ENCODE data around the gene PRDM16.

The PRDM16 gene

DNA sequence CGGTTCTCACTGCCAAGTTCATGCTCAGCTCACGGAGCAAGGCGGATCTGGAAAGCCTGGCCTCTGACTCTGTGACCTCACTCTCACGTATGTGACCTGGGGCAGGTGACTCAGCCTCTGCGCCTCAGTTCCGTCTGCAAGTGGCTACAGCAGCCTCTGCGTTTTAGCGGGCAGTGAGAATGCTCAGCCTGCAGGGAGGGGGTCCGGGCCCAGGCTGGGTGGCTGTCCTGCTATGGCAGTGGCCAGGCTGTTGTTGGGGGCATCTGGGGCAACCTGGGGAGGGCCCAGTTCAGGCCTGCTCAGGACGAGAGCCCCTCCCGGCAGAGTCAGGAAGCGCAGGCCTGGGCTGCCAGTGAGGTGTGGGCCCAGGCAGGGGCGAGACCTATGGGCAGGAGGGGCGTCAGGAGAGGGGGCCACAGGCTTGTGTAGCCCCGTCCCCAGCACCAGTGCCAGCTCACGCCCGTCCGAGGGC is 413.4 kb downstream of the PRDM16 start:
- Histone ChIP-seq H3K4me1 (ENCODE audit: low read length) (no peaks in the 10 kb centered on the region), H3K4me3 (ENCODE audit: low read length) (no peak overlapping the region), H2AFZ (ENCODE audit: low read length) (no peak overlapping the region), H3K79me2 (ENCODE audit: low read length) (no peaks in the 10 kb centered on the region), H3K9ac (ENCODE audit: low read length) (no peak overlapping the region), H3F3A (ENCODE audit: insufficient read depth, low read length) (no peaks in the 10 kb centered on the region), H4K20me1 (ENCODE audit: insufficient read depth, low read length) (no peaks in the 10 kb centered on the region), H3K27me3 (replicated peaks; ENCODE audit: insufficient read depth, low read length) (peaks cover 64% of the 10 kb centered on the region), H3K27ac (ENCODE audit: low read length) (no peak overlapping the region), H3K36me3 (replicated peaks; ENCODE audit: insufficient read depth, low read length) (no peaks in the 10 kb centered on the region), H3K4me2 (ENCODE audit: low read depth, low read length) (no peak overlapping the region), H3K9me2 (replicated peaks; ENCODE audit: insufficient read depth, low read length) (no peaks in the 10 kb centered on the region), H3K9me3 (replicated peaks; ENCODE audit: insufficient read depth, low read length) (no peaks in the 10 kb centered on the region)
- no peak for DNase-seq
- TF ChIP-seq EZH2phosphoT487 (IDR thresholded peaks at IDR 0.05; ENCODE audit: low read length): no peak
- TF ChIP-seq, protein P1, sequence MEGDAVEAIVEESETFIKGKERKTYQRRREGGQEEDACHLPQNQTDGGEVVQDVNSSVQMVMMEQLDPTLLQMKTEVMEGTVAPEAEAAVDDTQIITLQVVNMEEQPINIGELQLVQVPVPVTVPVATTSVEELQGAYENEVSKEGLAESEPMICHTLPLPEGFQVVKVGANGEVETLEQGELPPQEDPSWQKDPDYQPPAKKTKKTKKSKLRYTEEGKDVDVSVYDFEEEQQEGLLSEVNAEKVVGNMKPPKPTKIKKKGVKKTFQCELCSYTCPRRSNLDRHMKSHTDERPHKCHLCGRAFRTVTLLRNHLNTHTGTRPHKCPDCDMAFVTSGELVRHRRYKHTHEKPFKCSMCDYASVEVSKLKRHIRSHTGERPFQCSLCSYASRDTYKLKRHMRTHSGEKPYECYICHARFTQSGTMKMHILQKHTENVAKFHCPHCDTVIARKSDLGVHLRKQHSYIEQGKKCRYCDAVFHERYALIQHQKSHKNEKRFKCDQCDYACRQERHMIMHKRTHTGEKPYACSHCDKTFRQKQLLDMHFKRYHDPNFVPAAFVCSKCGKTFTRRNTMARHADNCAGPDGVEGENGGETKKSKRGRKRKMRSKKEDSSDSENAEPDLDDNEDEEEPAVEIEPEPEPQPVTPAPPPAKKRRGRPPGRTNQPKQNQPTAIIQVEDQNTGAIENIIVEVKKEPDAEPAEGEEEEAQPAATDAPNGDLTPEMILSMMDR (IDR thresholded peaks at IDR 0.05; ENCODE audit: low read length): peak; percentile 20; the same call in 1 of the 2 replicates

GRCh38 chr1:3483380-3483779 is 414.4 kb downstream of the PRDM16 start:
- no peaks in the 10 kb centered on the region for H3K4me1 ChIP-seq (ENCODE audit: low read length)
- H3F3A ChIP-seq (ENCODE audit: insufficient read depth, low read length): no peaks in the 10 kb centered on the region
- peaks cover 68% of the 10 kb centered on the region for H3K27me3 ChIP-seq (replicated peaks; ENCODE audit: insufficient read depth, low read length)
- no peak overlapping the region for H3K27ac ChIP-seq (ENCODE audit: low read length)
- TF ChIP-seq, protein P1 (IDR thresholded peaks at IDR 0.05; ENCODE audit: low read length): no peak
- TF ChIP-seq EZH2 (optimal IDR thresholded peaks at IDR 0.05; ENCODE audit: low read depth, low read length) (no peak), EZH2phosphoT487 (IDR thresholded peaks at IDR 0.05; ENCODE audit: low read length) (no peak)
- H3K9me3 ChIP-seq (replicated peaks; ENCODE audit: insufficient read depth, low read length): no peaks in the 10 kb centered on the region
- no peaks in the 10 kb centered on the region for H4K20me1 ChIP-seq (ENCODE audit: insufficient read depth, low read length)
- H3K79me2 ChIP-seq (ENCODE audit: low read length): no peaks in the 10 kb centered on the region
- H2AFZ ChIP-seq (ENCODE audit: low read length): no peak overlapping the region
- H3K4me3 ChIP-seq (ENCODE audit: low read length): no peak overlapping the region
- H3K9me2 ChIP-seq (replicated peaks; ENCODE audit: insufficient read depth, low read length): no peaks in the 10 kb centered on the region
- H3K36me3 ChIP-seq (replicated peaks; ENCODE audit: insufficient read depth, low read length): no peaks in the 10 kb centered on the region
- DNase-seq: no peak
- H3K4me2 ChIP-seq (ENCODE audit: low read depth, low read length): no peak overlapping the region
- no peak overlapping the region for H3K9ac ChIP-seq (ENCODE audit: low read length)

DNA sequence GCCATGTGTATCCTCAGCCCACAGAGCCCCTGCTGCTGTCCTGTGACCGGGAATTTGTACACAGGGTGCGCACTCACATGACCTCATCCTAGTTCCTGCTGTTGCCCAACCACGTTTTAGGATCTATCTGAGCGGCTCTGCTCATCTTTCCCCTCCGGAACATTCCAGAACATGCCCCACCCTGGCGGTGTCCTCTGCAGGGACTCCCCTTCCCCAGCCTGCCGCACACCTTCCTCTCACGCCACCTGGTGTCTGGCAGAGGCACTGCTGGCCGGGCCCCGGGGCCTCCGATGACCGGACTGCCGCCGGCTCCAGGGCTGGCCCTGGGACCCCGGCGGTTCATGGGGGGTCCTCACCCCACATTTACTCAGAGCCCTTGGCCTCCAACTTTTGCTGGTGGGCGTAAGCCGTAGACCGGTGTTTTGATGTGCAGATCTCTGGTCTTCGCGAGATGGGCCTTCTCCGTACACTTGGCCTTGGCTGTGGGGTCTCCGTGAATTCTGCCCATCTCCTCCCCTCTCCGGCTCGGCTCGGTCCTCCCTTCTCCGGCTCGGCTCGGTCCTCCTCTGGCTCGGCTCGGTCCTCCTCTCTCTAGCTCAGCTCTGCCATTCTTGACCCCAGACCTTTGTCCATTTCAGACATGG is 414.9 kb downstream of the PRDM16 start:
- H3K27ac ChIP-seq (ENCODE audit: low read length): no peak overlapping the region
- no peak overlapping the region for H3K9ac ChIP-seq (ENCODE audit: low read length)
- H3K4me1 ChIP-seq (ENCODE audit: low read length): no peaks in the 10 kb centered on the region
- peaks cover 69% of the 10 kb centered on the region for H3K27me3 ChIP-seq (replicated peaks; ENCODE audit: insufficient read depth, low read length)
- H3K36me3 ChIP-seq (replicated peaks; ENCODE audit: insufficient read depth, low read length): no peaks in the 10 kb centered on the region
- no peak overlapping the region for H3K4me3 ChIP-seq (ENCODE audit: low read length)
- H2AFZ ChIP-seq (ENCODE audit: low read length): no peak overlapping the region
- H3K9me3 ChIP-seq (replicated peaks; ENCODE audit: insufficient read depth, low read length): no peaks in the 10 kb centered on the region
- no peak overlapping the region for H3K4me2 ChIP-seq (ENCODE audit: low read depth, low read length)
- TF ChIP-seq EZH2phosphoT487 (IDR thresholded peaks at IDR 0.05; ENCODE audit: low read length): no peak
- TF ChIP-seq, protein P1 (IDR thresholded peaks at IDR 0.05; ENCODE audit: low read length): peak; percentile 81
- TF ChIP-seq EZH2 (optimal IDR thresholded peaks at IDR 0.05; ENCODE audit: low read depth, low read length): no peak
- no peaks in the 10 kb centered on the region for H4K20me1 ChIP-seq (ENCODE audit: insufficient read depth, low read length)
- H3F3A ChIP-seq (ENCODE audit: insufficient read depth, low read length): no peaks in the 10 kb centered on the region
- no peaks in the 10 kb centered on the region for H3K79me2 ChIP-seq (ENCODE audit: low read length)
- DNase-seq: peak; percentile 23
- no peaks in the 10 kb centered on the region for H3K9me2 ChIP-seq (replicated peaks; ENCODE audit: insufficient read depth, low read length)
